ENCODE results near the gene UNC5A.
A peak's percentile ranks its signal among the peaks of the same experiment; 100 is the strongest.
"Not testable (repeated sequence)": the region's sequence is repeated elsewhere in the genome, so short reads cannot be mapped to it uniquely, and the experiment has no call there.

UNC5A gene

GRCh38 chr5:176866707-176867310, 56.5 kb downstream of the UNC5A start:
- DNase-seq: peak; percentile 90

GRCh38 chr5:176868126-176868525, 57.8 kb downstream of the UNC5A start:
- no peak for DNase-seq

GRCh38 chr5:176868731-176869130, 58.4 kb downstream of the UNC5A start:
- no peak for DNase-seq

DNA sequence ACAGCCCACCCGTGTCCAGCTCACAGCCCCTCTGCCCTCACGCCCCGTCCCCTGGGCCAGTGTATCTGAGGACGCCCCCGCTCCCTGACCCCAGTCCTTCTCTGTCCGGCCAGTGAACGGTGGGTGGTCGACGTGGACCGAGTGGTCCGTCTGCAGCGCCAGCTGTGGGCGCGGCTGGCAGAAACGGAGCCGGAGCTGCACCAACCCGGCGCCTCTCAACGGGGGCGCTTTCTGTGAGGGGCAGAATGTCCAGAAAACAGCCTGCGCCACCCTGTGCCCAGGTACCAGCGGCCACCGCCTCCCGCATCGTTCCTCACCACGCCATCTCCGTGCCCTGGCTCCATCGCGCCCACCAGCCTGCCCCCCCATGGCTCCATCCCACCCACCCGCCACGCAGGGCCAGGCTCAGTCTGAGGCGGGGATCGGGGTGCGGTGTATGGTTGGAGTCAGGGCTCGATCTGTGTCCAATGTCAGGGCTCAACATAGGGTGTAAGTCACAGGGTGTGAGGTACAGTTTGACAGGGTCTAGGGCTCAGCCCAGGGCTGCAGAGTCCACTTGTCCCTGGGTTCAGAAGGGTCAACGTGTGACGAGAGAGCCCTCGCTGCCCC, 59.2 kb downstream of the UNC5A start:
- no peak for DNase-seq

DNA sequence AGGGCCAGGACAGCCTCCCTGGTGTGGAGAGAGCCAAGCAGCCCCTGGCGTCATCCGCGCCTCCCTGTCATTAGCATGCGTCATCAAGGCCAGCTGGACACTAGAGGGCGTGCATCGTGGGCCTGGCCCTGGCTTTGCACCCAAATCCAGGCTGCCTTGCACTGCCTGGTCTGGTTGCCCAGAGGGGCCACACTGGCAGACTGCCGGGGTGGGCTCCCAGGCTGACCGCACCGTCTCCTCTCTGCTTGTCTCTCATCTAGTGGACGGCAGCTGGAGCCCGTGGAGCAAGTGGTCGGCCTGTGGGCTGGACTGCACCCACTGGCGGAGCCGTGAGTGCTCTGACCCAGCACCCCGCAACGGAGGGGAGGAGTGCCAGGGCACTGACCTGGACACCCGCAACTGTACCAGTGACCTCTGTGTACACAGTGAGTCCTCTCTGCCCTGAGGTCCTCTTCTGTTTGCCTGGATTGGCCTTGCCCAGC, 59.8 kb downstream of the UNC5A start:
- DNase-seq: peak; percentile 59

GRCh38 chr5:176870644-176871043, 60.3 kb downstream of the UNC5A start:
- DNase-seq: not testable (repeated sequence)

DNA sequence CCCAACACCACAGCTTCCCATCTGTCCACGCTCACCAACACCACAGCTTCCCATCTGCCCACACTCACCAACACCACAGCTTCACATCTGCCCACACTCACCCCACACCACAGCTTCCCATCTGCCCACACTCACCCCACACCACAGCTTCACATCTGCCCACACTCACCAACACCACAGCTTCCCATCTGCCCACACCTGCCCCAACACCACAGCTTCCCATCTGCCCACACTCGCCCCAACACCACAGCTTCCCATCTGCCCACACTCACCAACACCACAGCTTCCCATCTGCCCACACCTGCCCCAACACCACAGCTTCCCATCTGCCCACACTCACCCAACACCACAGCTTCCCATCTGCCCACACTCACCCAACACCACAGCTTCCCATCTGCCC, 62.2 kb downstream of the UNC5A start:
- DNase-seq: not testable (repeated sequence)

GRCh38 chr5:176873011-176873410, 62.7 kb downstream of the UNC5A start:
- DNase-seq: not testable (repeated sequence)

DNA sequence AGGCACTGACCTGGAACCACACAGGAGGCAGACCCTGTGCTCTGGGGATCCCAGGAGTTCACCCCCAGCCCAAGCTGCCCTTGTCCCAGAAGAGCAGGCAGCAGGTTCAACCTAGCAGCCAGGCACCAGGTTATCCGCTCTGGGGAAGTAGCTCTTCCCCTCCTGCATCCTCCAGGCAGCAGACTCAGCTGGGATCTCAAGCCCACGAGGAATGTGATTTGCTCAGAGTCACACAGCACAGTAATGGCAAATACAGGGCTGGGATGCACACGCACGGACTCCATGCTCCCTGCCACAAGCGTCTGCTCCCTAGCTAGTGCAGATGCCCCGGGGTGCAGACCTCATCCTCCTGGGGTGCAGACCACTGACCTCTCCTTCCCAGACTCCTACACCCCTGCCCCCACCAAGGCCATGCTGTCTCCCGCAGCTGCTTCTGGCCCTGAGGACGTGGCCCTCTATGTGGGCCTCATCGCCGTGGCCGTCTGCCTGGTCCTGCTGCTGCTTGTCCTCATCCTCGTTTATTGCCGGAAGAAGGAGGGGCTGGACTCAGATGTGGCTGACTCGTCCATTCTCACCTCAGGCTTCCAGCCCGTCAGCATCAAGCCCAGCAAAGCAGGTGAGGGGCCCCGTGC, 63.3 kb downstream of the UNC5A start:
- peak; percentile 51 for DNase-seq

- DNase-seq: no peak
Measured at GRCh38 chr5:176874198-176874780, 63.9 kb downstream of the UNC5A start.

DNA sequence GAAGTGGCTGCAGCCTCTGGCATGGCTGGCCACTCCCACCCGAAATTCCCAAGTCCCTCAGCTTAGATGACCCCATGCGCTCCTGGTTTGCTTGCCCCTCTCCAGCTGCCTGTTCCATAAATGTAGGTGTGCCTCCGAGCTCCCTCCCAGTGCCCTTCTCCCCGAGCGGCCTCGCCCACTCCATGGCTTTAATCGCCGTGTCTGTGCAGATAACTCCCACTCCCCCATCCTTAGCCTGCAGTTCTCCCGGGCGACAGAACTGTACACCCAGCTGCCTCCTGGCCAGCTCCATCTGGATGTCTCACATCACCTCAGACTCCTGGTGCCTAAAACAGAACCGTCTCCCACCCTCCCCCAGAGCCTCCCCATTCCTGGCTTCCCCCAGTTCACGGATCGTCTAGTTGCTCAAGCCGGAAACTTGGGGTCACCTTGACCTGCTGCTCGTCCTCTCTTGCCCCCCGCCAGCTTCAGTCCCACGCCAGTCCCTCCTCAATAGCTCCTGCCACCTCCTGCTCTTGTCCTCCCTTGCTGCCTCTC, 64.7 kb downstream of the UNC5A start:
- no peak for DNase-seq

DNA sequence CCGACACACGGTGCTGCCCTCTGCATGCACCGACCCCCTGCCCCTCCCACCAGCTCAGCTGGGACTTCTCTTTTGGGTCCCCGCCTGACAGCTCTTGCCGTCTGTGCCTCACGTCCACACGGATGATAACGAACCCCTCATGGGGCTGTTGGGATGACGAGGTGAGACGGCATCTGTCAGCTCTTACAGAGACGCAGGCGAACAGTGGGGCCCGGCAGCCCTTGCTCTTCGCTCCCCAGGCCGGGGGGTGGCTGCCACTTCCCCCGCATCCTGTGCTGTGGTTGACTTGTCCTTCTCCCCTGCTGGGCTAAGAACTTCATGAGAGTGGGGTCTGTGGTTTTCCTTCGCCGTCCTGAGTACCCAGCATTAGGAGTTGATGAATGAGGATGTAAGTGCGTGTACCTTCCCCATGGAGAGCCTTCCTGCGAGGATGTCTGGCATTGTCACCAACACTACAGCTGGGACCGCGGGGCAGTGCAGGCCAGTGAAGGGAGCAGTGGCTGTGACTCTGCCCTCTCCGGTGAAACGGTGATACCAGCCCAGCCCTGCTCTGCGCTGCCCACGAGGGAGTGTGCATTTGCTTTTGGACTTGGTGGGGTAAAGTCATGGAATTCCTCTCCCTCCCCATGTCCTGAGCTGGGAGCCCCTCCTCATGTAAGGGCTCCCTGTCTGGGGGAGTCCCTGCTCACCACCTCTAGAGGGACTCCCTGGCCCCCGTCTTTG, 65.6 kb downstream of the UNC5A start:
- DNase-seq: peak; percentile 58

DNA sequence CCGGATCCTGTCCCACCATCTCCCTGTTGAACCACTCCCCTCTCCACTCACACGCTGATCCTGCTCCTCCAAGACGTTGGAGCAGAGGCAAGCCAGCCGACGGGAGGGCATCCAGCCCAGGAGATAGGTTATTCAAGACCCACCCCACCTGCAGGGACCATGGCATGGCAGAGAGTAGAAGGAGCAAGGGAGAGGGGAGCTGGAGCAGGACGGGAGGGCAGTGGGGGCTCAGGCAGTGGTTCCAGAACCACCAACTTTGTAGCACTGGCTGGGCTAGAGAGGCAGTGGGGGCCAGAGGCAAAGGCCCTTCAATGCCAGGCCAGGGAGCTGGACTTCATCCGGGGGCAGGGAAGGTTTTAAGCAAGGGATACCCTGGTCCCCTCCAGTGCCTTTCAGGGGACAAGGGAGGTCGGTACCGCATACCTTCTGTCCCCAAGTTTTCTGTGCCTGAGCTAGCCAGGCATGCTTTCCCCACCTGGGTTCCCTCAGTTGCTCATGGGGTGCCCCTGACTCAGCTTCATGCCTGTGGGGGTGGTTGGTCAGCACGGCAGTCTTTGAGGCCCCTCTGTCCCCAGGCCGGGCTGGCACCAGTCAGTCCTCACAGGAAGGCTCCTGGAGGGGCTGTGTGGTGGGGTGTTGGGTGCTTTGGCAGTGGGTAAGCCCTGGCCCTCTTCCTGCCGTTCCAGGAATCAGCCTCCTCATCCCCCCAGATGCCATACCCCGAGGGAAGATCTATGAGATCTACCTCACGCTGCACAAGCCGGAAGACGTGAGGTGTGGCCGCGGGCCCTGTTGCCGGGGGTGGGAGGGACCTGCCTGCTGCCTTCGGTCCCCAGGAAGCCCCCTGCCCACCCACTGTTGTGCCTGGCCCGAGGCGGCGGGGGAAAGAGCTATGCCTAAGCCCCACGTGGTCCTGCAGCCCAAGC, 66.4 kb downstream of the UNC5A start:
- no peak for DNase-seq

- DNase-seq: peak; percentile 43
Measured at GRCh38 chr5:176877793-176878331, 67.5 kb downstream of the UNC5A start.

- DNase-seq: no peak
Measured at GRCh38 chr5:176878463-176878862, 68.1 kb downstream of the UNC5A start.

- DNase-seq: no peak
Measured at GRCh38 chr5:176878906-176879662, 68.7 kb downstream of the UNC5A start.

- DNase-seq: no peak
Measured at GRCh38 chr5:176879663-176880361, 69.5 kb downstream of the UNC5A start.

- DNase-seq: no peak
Measured at GRCh38 chr5:176880366-176881020, 70.1 kb downstream of the UNC5A start.

- DNase-seq: no peak
Measured at GRCh38 chr5:176881021-176881749, 70.8 kb downstream of the UNC5A start.
